KMS-11 (cell line): Measurements from ENCODE around the gene NUDT13.

Experiments
- H2AFZ ChIP-seq: fragments of 200-600 bp; sonication (generic); 2 replicates; pipeline ENCODE4 v1.6.1; 2016; ENCODE audit warnings: antibody characterized with exemption, mixed run types, low read depth
- H3K27ac ChIP-seq: fragments of 200-600 bp; sonication (generic); 2 replicates; pipeline ENCODE4 v1.6.1; 2016; ENCODE audit warnings: mild to moderate bottlenecking, mixed run types
- H3K27me3 ChIP-seq: fragments of 200-600 bp; sonication (generic); 2 replicates; pipeline ENCODE4 v1.6.1; 2017; ENCODE audit warnings: mild to moderate bottlenecking, low read depth, mixed run types, moderate library complexity; ENCODE audit not compliant: insufficient read depth
- H3K36me3 ChIP-seq: fragments of 200-600 bp; sonication (generic); 2 replicates; pipeline ENCODE4 v1.6.1; 2017; ENCODE audit warnings: mild to moderate bottlenecking, mixed run types; ENCODE audit not compliant: insufficient read depth
- H3K4me1 ChIP-seq: fragments of 200-600 bp; sonication (generic); 2 replicates; pipeline ENCODE4 v1.6.1; 2016; ENCODE audit warnings: mild to moderate bottlenecking, low read depth, mixed run types; ENCODE audit not compliant: poor library complexity, severe bottlenecking
- H3K4me2 ChIP-seq: fragments of 200-600 bp; sonication (generic); 2 replicates; pipeline ENCODE4 v1.7.0; 2016; ENCODE audit warnings: mild to moderate bottlenecking, mixed run types
- H3K4me3 ChIP-seq: fragments of 200-600 bp; sonication (generic); IDR thresholded peaks from 2 replicates; pipeline ENCODE4 v1.6.1; 2017; ENCODE audit warnings: low read depth, low read length, mixed read lengths; ENCODE audit not compliant: insufficient read depth
- H3K79me2 ChIP-seq: fragments of 200-600 bp; sonication (generic); 2 replicates; pipeline ENCODE4 v1.6.1; 2016; ENCODE audit warnings: low read depth, mixed run types; ENCODE audit not compliant: insufficient read depth
- H3K9ac ChIP-seq: fragments of 200-600 bp; sonication (generic); 2 replicates; pipeline ENCODE4 v1.6.1; 2016; ENCODE audit warnings: mild to moderate bottlenecking, mixed run types
- H4K20me1 ChIP-seq: fragments of 200-600 bp; sonication (generic); 2 replicates; pipeline ENCODE4 v1.6.1; 2016; ENCODE audit warnings: mild to moderate bottlenecking, mixed run types; ENCODE audit not compliant: insufficient read depth
- CTCF ChIP-seq: fragments of 200-600 bp; sonication (generic); conservative IDR thresholded peaks from 2 replicates; pipeline ENCODE4 v1.6.1; 2017; ENCODE audit warnings: low read depth, mild to moderate bottlenecking, antibody characterized with exemption, low read length, moderate library complexity, mixed read lengths

Gene NUDT13

GRCh38 chr10:73166972-73167371 lies 56.7 kb downstream of the NUDT13 start:
- H3K4me1 ChIP-seq: peaks cover 19% of the 10 kb centered on the region
- no peak for TF ChIP-seq CTCF
- H4K20me1 ChIP-seq: no peaks in the 10 kb centered on the region
- no peak overlapping the region for H3K4me3 ChIP-seq
- no peaks in the 10 kb centered on the region; the same call in 1 of the 2 replicates for H3K36me3 ChIP-seq
- H2AFZ ChIP-seq: no peak overlapping the region
- peak overlapping the region; percentile 76 for H3K4me2 ChIP-seq
- peaks cover 35% of the 10 kb centered on the region for H3K79me2 ChIP-seq
- H3K9ac ChIP-seq: peak overlapping the region; percentile 76; the same call in 1 of the 2 replicates
- no peaks in the 10 kb centered on the region for H3K27me3 ChIP-seq
- H3K27ac ChIP-seq: 0 out of 2 replicates have a peak overlapping the region, but pooled peaks have one; percentile 77

GRCh38 chr10:73167458-73167782 lies 57.2 kb downstream of the NUDT13 start:
- no peaks in the 10 kb centered on the region; the same call in 1 of the 2 replicates for H3K36me3 ChIP-seq
- no peaks in the 10 kb centered on the region for H4K20me1 ChIP-seq
- no peak overlapping the region for H3K4me3 ChIP-seq
- H3K27me3 ChIP-seq: no peaks in the 10 kb centered on the region
- H3K4me1 ChIP-seq: peaks cover 19% of the 10 kb centered on the region
- peak overlapping the region; percentile 76 for H3K9ac ChIP-seq
- peak overlapping the region; percentile 77 for H3K27ac ChIP-seq
- no peak for TF ChIP-seq CTCF
- peak overlapping the region; percentile 92 for H2AFZ ChIP-seq
- H3K4me2 ChIP-seq: peak overlapping the region; percentile 76
- peaks cover 31% of the 10 kb centered on the region for H3K79me2 ChIP-seq

- Histone ChIP-seq H3K9ac (peak within 1 kb of the TSS; percentile 76), H3K4me1 (peaks cover 19% of the 10 kb centered on the region), H3K27ac (peak within 1 kb of the TSS; percentile 77), H3K4me3 (no peak within 1 kb of the TSS), H3K79me2 (peaks cover 31% of the 10 kb centered on the region), H4K20me1 (no peaks in the 10 kb centered on the region), H3K36me3 (no peaks in the 10 kb centered on the region; the same call in 1 of the 2 replicates), H3K27me3 (no peaks in the 10 kb centered on the region), H2AFZ (peak within 1 kb of the TSS; percentile 92), H3K4me2 (peak within 1 kb of the TSS; percentile 76)
- peak; percentile 32; the same call in 1 of the 2 replicates for TF ChIP-seq CTCF
Measured at GRCh38 chr10:73167783-73168464, 57.7 kb downstream of the NUDT13 start, which contains the start of the genes ECD and FAM149B1. Gene ECD, minus strand, starts transcription at chr10:73168008. Its CDS starts 4,071 bp downstream, at chr10:73163937. Gene FAM149B1, plus strand, starts transcription at chr10:73168119. Its CDS starts 221 bp downstream, at chr10:73168340.

- Histone ChIP-seq H3K4me2 (peak overlapping the region; percentile 24), H3K27me3 (no peaks in the 10 kb centered on the region), H3K9ac (peak overlapping the region; percentile 76; the same call in 1 of the 2 replicates), H3K27ac (peak overlapping the region; percentile 77), H3K4me1 (peaks cover 19% of the 10 kb centered on the region), H3K36me3 (no peaks in the 10 kb centered on the region), H2AFZ (peak overlapping the region; percentile 92), H3K79me2 (peaks cover 31% of the 10 kb centered on the region), H3K4me3 (no peak overlapping the region), H4K20me1 (no peaks in the 10 kb centered on the region)
- TF ChIP-seq CTCF: 0 out of 2 replicates have a peak, but pooled peaks have one; percentile 8
Measured at GRCh38 chr10:73168465-73168803, 58.2 kb downstream of the NUDT13 start.
